Kidney (tissue), 14 donors: ENCODE measurements around the gene ZFP91. TPM values are rescaled to one million over a fixed set of nuclear protein-coding genes. Genes with fewer than 3 reads are reported as not detected.

ENCODE experiments used
- DNase-seq, 5 donors: peaks; one replicate each; pipeline ENCODE4 v3.0.0-alpha.2; 2013 to 2020
- FAIRE-seq: peaks from 2 replicates; lab custom pipeline; 2012; peaks lifted over from hg19 to GRCh38; lab: Jason Lieb, UNC
- H3K27ac ChIP-seq, 2 donors: one replicate each; pipeline ENCODE4 v1.7.0; 2013; ENCODE audit warnings: low read depth in 2 of 2, low read length in 2 of 2, inconsistent platforms in 1 of 2
- H3K27me3 ChIP-seq: one replicate; pipeline ENCODE4 v1.7.1; 2013; ENCODE audit warnings: low read length, inconsistent platforms; ENCODE audit not compliant: control insufficient read depth, insufficient read depth
- H3K36me3 ChIP-seq, 3 donors: one replicate each; pipeline versions ENCODE4 v1.7.0 to v1.7.1; 2013; ENCODE audit warnings: low read length in 3 of 3, control low read depth in 1 of 3, inconsistent platforms in 1 of 3; ENCODE audit not compliant: insufficient read depth in 3 of 3, control insufficient read depth in 2 of 3
- H3K4me1 ChIP-seq, 3 donors: one replicate each; pipeline versions ENCODE4 v1.7.0 to v1.7.1; 2013; ENCODE audit warnings: low read length in 3 of 3, inconsistent platforms in 1 of 3, low read depth in 1 of 3; ENCODE audit not compliant: control insufficient read depth in 2 of 3, insufficient read depth in 2 of 3
- H3K4me3 ChIP-seq, 3 donors: one replicate each; pipeline versions ENCODE4 v1.7.0 to v1.8.1; 2013; ENCODE audit warnings: low read length in 3 of 3, control low read depth in 1 of 3, inconsistent platforms in 1 of 3
- H3K9ac ChIP-seq, 3 donors: one replicate each; pipeline versions ENCODE4 v1.7.0 to v1.7.1; 2013; ENCODE audit warnings: low read length in 3 of 3, control low read depth in 1 of 3, inconsistent platforms in 1 of 3
- H3K9me3 ChIP-seq, 3 donors: one replicate each; pipeline versions ENCODE4 v1.7.0 to v1.7.1; 2013; ENCODE audit warnings: low read length in 3 of 3, control low read depth in 1 of 3, inconsistent platforms in 1 of 3; ENCODE audit not compliant: control insufficient read depth in 2 of 3, insufficient read depth in 1 of 3
- intact Hi-C: fragments of 100-400 bp; cut with DNase I; formaldehyde crosslinking; loops from one replicate; pipeline ENCODE4 v1.11.1; 2022
- polyA plus RNA-seq: library from polyadenylated mRNA; stranded (reverse); fragments of 350-450 nt; fragmentation: Illumina TruSeq; extraction: RNeasy Lipid Tissue Mini Kit (QIAGEN cat#74804); gene quantifications from one replicate; pipeline ENCODE4 v1.2.3, GENCODE V29; 2014; ENCODE audit warnings: low read depth, low replicate concordance; ENCODE audit not compliant: insufficient read depth
- total RNA-seq: library from RNA; stranded (reverse); fragmentation: NEBNext Ultra II Directional; extraction: Animal tissue kit (Norgen Biotek cat#: 25700); gene quantifications from one replicate; pipeline ENCODE4 v1.2.1, GENCODE V29; 2021
- TF ChIP-seq, protein P1 (sequence below): IDR thresholded peaks from 3 replicates; pipeline ENCODE4 v1.5.1; 2012; ENCODE audit warnings: mild to moderate bottlenecking, moderate library complexity, borderline replicate concordance; ENCODE audit not compliant: insufficient read depth; ENCODE audit errors: extremely low read depth
- donor health status: control.
- donor health status: control.
- donor health status: control.
- donor health status: control.
- donor health status: control.
- donor health status: DM: yes; HTN: yes; CAD: no.
- donor health status: Normal renal cell carcinoma (clear cell type).

ZFP91 gene
- total and polyA plus RNA-seq, 2 donors from 2014 or later: 14.9 to 43.7 TPM

DNA sequence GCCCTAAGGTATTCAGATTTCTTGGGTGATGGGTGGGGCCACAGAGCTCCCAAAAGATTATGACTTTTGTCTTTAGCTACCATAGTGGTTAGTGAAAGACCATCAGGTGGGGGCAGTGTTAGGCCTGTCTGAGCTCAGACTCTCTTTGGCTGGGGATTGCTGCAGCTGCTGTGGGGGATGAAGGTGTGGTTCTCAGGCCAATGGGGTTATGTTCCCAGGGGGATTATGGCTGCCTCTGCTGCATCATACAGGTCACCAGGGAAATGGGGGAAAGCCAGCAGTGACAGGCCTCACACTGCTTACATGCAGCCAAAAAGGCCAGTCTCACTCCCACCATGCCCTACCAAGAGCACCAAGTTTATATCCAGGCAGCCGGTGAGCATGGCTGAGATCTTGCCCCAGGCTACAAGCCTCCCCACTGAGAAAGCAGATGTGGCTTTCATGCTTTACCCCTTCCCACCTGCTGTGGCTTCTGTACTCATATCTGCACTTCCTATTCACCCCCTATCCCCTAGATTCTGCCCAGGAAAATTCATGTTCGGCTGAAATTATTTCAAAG, 68.4 kb downstream of the ZFP91 start:
- FAIRE-seq: no peak
- TF ChIP-seq, protein P1, sequence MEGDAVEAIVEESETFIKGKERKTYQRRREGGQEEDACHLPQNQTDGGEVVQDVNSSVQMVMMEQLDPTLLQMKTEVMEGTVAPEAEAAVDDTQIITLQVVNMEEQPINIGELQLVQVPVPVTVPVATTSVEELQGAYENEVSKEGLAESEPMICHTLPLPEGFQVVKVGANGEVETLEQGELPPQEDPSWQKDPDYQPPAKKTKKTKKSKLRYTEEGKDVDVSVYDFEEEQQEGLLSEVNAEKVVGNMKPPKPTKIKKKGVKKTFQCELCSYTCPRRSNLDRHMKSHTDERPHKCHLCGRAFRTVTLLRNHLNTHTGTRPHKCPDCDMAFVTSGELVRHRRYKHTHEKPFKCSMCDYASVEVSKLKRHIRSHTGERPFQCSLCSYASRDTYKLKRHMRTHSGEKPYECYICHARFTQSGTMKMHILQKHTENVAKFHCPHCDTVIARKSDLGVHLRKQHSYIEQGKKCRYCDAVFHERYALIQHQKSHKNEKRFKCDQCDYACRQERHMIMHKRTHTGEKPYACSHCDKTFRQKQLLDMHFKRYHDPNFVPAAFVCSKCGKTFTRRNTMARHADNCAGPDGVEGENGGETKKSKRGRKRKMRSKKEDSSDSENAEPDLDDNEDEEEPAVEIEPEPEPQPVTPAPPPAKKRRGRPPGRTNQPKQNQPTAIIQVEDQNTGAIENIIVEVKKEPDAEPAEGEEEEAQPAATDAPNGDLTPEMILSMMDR: no peak
- intact Hi-C loops: no loop called here
- Histone ChIP-seq H3K9ac (no peak overlapping the region), H3K27ac (no peak overlapping the region), H3K4me1 (no peaks in the 10 kb centered on the region), H3K36me3 (no peaks in the 10 kb centered on the region), H3K9me3 (no peaks in the 10 kb centered on the region), H3K27me3 (no peaks in the 10 kb centered on the region), H3K4me3 (no peak overlapping the region)
- DNase-seq: no peak

DNA sequence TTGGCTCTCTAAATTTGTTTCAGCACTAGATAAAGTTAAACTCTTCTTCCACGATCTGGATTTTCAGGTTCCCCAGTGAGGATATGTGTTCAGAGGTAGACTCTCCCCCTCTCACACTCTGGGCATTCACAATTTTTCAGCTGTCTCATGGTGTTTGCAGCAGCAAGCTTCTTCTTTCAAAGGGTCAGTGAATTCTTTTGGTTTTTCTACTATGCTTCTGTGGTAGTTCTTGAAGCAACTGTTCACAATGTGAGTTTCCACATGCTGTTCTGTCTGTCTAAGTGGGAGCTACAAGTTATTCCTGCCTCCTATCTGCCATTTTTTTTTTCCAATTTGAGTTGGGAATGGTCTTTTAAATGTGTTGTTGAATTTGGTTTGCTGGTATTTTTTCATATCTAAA, 69.0 kb downstream of the ZFP91 start:
- H3K4me1 ChIP-seq: no peaks in the 10 kb centered on the region
- no peaks in the 10 kb centered on the region for H3K27me3 ChIP-seq
- no peak for FAIRE-seq
- no peak overlapping the region for H3K27ac ChIP-seq
- TF ChIP-seq, protein P1: no peak
- intact Hi-C loops: no loop called here
- no peaks in the 10 kb centered on the region for H3K36me3 ChIP-seq
- H3K9ac ChIP-seq: no peak overlapping the region
- no peak overlapping the region for H3K4me3 ChIP-seq
- DNase-seq: no peak
- no peaks in the 10 kb centered on the region for H3K9me3 ChIP-seq

DNA sequence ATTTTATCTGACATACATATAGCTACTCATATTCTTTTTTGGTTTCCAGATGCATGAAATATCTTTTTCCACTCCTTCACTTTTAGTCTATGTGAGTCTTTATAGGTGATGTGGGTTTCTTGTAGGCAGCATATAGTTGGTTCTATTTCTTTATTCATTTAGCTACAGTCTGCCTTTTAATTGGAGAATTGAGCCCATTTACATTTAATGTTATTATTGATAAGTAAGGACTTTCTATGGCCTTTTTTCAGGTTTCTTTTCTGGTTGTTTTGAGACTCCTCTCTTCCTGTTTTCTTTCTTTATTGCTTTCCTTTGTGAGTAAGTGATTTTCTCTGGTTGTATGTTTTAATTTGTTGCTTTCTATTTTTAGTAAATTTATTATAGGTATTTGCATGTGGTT, 70.8 kb downstream of the ZFP91 start:
- FAIRE-seq (no peak), DNase-seq (no peak)
- Histone ChIP-seq H3K27me3 (no peaks in the 10 kb centered on the region), H3K4me3 (no peak overlapping the region), H3K9ac (no peak overlapping the region), H3K9me3 (no peaks in the 10 kb centered on the region), H3K4me1 (peaks cover 0 to 3% (median 0%) of the 10 kb centered on the region in 3 donors), H3K36me3 (no peaks in the 10 kb centered on the region), H3K27ac (no peak overlapping the region)
- TF ChIP-seq, protein P1: no peak
- intact Hi-C loops: no loop called here

DNA sequence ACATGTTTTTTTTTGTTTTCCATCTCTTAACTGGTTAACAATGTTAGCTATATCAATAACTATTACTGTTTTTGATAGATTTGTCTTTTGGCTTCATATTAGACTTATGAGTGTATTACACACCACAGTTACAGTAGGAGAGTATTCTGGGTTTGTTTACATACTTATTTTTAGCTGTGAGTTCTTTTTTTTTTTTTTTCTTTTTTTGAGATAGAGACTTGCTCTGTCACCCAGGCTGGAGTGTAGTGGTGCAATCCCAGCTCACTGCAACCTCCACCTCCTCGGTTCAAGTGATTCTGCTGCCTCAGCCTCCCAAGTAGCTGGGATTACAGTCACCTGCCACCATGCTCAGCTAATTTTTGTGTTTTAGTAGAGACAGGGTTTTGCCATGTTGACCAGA, 71.6 kb downstream of the ZFP91 start:
- FAIRE-seq (no peak), DNase-seq (no peak)
- Histone ChIP-seq H3K27ac (no peak overlapping the region), H3K36me3 (no peaks in the 10 kb centered on the region), H3K4me1 (peaks cover 0 to 3% (median 0%) of the 10 kb centered on the region in 3 donors), H3K4me3 (no peak overlapping the region), H3K27me3 (no peaks in the 10 kb centered on the region), H3K9ac (no peak overlapping the region), H3K9me3 (no peaks in the 10 kb centered on the region)
- intact Hi-C loops: no loop called here
- TF ChIP-seq, protein P1: no peak
